GM12872 (cell line): ENCODE measurements around the gene U2AF2.

Experiments used
- TF ChIP-seq, protein P1 (sequence below): IDR thresholded peaks from 3 replicates; pipeline ENCODE4 v1.5.1; 2011; ENCODE audit warnings: low read depth, mild to moderate bottlenecking, low read length, moderate library complexity; ENCODE audit not compliant: insufficient read depth

The U2AF2 gene

DNA sequence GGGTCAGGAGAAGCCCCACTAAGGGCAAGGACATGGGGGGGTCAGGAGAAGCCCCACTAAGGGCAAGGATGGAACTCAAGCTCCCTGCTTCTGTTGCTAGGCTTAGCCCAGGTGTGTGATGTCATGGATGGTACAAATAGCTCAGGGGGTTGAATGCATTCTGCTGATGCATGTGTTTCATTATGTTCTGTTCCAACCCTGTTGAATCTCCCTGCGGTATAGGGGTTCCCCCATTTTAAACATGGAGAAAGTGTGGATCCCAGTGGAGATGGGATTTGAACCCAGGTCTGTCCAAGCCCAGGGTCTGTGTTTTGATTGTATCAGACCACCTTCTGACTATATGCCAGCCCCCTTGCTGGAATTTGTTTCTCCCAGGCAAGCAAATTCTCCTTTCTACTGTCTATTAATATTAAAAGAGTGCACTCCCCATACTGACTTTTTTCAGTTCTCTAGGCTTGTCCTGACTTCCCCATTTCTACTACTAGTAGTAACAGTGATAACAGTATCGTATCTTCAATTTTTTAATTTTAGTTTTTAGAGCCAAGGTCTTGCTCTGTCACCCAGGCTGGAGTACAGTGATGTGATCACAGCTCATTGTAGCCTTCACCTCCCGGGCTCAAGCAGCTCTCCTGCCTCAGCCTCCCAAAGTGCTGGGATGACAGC lies 42.7 kb upstream of the U2AF2 start:
- TF ChIP-seq, protein P1, sequence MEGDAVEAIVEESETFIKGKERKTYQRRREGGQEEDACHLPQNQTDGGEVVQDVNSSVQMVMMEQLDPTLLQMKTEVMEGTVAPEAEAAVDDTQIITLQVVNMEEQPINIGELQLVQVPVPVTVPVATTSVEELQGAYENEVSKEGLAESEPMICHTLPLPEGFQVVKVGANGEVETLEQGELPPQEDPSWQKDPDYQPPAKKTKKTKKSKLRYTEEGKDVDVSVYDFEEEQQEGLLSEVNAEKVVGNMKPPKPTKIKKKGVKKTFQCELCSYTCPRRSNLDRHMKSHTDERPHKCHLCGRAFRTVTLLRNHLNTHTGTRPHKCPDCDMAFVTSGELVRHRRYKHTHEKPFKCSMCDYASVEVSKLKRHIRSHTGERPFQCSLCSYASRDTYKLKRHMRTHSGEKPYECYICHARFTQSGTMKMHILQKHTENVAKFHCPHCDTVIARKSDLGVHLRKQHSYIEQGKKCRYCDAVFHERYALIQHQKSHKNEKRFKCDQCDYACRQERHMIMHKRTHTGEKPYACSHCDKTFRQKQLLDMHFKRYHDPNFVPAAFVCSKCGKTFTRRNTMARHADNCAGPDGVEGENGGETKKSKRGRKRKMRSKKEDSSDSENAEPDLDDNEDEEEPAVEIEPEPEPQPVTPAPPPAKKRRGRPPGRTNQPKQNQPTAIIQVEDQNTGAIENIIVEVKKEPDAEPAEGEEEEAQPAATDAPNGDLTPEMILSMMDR, result no peak

DNA sequence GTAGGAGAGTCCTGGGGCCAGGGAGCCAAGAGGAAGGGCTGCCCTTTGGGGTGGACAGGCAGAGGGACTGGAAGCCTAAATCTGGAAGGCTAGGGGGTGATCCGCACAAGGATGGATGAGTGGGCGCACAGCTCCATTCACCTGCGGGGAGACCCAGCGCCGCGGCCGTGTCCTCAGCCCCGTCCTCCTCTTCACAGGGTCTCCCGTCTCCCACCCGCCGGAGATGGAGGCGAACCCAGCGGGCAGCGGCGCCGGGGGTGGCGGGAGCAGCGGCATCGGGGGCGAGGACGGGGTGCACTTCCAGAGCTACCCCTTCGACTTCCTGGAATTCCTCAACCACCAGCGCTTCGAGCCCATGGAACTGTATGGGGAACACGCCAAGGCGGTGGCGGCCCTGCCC lies 41.4 kb upstream of the U2AF2 start:
- TF ChIP-seq, protein P1, result no peak

DNA sequence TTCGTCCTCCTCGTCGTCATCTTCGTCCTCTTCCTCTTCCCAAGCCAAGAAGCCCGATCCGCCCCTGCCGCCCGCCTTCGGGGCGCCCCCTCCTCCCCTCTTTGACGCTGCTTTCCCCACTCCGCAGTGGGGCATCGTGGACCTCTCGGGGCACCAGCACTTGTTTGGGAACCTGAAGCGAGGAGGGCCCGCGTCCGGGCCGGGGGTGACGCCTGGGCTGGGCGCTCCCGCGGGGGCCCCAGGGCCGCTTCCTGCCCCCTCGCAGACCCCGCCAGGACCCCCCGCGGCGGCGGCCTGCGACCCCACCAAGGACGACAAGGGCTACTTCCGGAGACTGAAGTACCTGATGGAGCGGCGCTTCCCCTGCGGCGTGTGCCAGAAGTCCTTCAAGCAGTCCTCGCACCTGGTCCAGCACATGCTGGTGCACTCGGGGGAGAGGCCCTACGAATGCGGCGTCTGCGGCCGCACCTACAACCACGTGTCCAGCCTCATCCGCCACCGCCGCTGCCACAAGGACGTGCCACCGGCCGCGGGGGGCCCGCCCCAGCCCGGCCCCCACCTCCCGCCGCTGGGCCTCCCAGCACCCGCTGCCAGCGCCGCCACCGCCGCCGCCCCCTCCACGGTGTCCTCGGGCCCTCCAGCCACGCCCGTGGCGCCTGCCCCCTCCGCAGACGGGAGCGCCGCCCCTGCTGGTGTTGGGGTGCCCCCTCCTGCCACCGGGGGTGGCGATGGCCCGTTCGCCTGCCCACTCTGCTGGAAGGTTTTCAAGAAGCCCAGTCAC lies 40.7 kb upstream of the U2AF2 start:
- TF ChIP-seq, protein P1, result no peak

DNA sequence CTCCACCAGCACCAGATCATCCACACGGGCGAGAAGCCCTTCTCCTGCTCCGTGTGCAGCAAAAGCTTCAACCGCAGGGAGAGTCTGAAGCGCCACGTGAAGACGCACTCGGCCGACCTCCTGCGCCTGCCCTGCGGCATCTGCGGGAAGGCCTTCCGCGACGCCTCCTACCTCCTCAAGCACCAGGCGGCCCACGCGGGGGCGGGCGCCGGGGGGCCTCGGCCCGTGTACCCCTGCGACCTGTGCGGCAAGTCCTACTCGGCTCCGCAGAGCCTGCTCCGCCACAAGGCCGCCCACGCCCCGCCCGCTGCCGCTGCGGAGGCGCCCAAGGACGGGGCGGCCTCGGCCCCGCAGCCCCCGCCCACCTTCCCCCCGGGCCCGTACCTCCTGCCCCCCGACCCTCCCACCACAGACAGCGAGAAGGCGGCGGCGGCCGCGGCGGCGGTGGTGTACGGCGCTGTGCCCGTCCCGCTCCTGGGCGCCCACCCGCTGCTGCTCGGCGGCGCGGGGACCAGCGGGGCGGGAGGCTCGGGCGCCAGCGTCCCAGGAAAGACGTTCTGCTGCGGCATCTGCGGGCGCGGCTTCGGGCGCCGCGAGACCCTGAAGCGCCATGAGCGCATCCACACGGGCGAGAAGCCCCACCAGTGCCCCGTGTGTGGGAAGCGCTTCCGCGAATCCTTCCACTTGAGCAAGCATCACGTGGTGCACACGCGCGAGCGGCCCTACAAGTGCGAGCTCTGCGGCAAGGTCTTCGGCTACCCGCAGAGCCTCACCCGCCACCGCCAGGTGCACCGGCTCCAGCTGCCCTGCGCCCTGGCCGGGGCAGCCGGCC lies 39.9 kb upstream of the U2AF2 start:
- TF ChIP-seq, protein P1, result no peak

DNA sequence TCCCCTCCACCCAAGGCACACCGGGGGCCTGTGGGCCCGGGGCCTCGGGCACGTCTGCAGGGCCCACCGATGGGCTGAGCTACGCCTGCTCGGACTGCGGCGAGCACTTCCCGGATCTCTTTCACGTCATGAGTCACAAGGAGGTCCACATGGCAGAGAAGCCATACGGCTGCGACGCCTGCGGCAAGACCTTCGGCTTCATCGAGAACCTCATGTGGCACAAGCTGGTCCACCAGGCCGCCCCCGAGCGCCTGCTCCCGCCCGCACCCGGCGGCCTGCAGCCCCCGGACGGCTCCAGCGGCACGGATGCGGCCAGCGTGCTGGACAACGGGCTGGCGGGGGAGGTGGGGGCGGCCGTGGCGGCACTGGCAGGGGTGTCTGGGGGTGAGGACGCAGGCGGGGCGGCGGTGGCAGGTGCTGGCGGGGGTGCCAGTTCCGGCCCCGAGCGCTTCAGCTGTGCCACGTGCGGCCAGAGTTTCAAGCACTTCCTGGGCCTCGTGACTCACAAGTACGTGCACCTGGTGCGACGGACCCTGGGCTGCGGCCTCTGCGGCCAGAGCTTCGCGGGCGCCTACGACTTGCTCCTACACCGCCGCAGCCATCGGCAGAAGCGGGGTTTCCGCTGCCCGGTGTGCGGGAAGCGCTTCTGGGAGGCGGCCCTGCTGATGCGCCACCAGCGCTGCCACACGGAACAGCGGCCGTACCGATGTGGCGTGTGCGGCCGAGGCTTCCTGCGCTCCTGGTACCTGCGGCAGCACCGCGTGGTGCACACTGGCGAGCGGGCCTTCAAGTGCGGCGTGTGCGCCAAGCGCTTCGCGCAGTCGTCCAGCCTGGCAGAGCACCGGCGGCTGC lies 39.1 kb upstream of the U2AF2 start:
- TF ChIP-seq, protein P1, result no peak

DNA sequence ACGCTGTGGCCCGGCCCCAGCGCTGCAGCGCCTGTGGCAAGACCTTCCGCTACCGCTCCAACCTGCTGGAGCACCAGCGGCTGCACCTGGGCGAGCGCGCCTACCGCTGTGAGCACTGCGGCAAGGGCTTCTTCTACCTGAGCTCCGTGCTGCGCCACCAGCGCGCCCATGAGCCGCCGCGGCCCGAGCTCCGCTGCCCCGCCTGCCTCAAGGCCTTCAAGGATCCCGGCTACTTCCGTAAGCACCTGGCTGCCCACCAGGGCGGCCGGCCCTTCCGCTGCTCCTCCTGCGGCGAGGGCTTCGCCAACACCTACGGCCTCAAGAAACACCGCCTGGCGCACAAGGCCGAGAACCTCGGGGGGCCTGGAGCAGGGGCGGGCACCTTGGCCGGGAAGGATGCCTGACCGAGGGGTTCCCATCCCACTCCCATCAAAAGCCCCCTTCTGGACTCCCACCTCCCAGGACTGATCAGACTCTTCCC lies 38.4 kb upstream of the U2AF2 start:
- TF ChIP-seq, protein P1, result no peak
